GM13976 (cell line): ENCODE data around the gene LPO.

Source experiments
- DNase-seq: peaks from one replicate; pipeline ENCODE4 v3.0.0; 2012; ENCODE audit warnings: low spot score
- in situ Hi-C: fragments of 300-500 bp; cut with MboI; formaldehyde crosslinking; loops from one replicate; pipeline ENCODE4 v1.12.0; 2022; ENCODE audit warnings: low sequenced_read_pairs, mixed read lengths, inconsistent platforms; ENCODE audit not compliant: unreplicated experiment
- TF ChIP-seq, protein P1 (sequence below): IDR thresholded peaks from 2 replicates; pipeline ENCODE4 v1.5.1; 2012; ENCODE audit warnings: borderline replicate concordance, mild to moderate bottlenecking; ENCODE audit not compliant: insufficient read depth; ENCODE audit errors: extremely low read depth, missing control alignments, control extremely low read depth

The LPO gene

DNA sequence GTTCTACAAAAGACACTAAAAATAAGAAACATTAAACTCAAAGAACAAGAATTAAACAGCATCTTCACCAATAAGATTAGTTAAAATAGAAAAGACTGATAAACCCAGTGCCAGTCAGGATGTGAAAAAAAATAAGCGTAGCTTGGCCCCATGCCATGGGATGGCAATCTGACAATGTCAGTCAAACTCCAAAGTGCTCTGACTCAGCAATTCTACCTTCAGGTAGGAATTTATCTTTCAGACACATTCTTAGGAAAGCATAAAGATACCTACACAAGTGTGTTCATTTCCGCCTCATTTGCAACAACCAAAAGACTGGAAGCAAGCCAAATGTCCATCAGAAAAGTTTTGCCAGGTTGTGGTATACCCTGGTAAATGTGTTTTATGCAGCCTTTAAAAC is 51.5 kb downstream of the LPO start:
- DNase-seq = no peak
- TF ChIP-seq, protein P1, sequence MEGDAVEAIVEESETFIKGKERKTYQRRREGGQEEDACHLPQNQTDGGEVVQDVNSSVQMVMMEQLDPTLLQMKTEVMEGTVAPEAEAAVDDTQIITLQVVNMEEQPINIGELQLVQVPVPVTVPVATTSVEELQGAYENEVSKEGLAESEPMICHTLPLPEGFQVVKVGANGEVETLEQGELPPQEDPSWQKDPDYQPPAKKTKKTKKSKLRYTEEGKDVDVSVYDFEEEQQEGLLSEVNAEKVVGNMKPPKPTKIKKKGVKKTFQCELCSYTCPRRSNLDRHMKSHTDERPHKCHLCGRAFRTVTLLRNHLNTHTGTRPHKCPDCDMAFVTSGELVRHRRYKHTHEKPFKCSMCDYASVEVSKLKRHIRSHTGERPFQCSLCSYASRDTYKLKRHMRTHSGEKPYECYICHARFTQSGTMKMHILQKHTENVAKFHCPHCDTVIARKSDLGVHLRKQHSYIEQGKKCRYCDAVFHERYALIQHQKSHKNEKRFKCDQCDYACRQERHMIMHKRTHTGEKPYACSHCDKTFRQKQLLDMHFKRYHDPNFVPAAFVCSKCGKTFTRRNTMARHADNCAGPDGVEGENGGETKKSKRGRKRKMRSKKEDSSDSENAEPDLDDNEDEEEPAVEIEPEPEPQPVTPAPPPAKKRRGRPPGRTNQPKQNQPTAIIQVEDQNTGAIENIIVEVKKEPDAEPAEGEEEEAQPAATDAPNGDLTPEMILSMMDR = no peak
- in situ Hi-C loops = no loop called here

GRCh38 chr17:58291246-58291645 is 52.9 kb downstream of the LPO start:
- in situ Hi-C loops = no loop called here
- no peak for DNase-seq
- TF ChIP-seq, protein P1 = no peak

DNA sequence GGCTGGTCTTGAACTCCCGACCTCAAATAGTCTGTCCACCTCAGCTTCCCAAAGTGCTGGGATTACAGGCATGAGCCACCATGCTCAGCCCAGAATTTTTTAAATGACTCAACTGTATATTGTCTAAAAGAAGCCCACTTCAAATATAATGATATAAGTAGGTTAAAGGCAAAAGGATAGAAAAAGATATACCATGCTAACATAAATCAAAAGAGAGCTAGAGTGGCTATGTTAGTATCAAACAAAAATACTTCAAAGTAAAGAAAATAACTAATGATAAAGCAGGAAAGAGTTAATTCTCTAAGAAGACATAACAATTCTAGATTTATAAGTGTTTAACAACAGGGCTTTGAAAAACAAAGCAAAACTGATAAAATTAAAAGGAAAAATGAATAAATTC is 55.6 kb downstream of the LPO start:
- in situ Hi-C loops = no loop called here
- TF ChIP-seq, protein P1 = no peak
- no peak for DNase-seq

DNA sequence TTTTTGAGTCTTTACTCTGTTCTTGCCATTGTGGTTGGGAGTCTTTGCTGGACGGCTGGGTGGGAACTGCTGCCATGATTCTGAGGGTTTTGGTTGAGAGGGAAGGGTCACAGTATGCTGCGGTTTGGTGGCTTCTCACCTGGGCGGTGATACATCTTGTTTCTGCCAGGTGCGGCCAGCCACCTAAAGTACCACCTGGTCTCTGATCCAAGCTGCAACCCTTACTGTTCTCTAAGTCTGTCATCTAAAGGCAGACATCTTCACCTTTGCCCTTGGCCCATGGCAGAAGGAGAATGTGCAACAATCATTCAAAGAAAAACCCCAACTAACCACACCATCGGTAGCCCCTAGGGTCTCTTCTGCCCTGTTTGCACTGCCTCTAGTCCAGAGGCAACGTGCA is 62.0 kb downstream of the LPO start:
- DNase-seq = peak; percentile 6
- TF ChIP-seq, protein P1 = no peak
- in situ Hi-C loops = no loop called here

GRCh38 chr17:58301504-58302150 is 63.2 kb downstream of the LPO start:
- in situ Hi-C loops = no loop called here
- peak; percentile 8 for DNase-seq
- TF ChIP-seq, protein P1 = no peak

GRCh38 chr17:58302171-58302918 is 64.0 kb downstream of the LPO start:
- TF ChIP-seq, protein P1 = no peak
- peak; percentile 14 for DNase-seq
- in situ Hi-C loops = no loop called here
